Spleen (tissue), 11 donors: ENCODE measurements around the gene PAOX. TPM values are rescaled to one million over a fixed set of nuclear protein-coding genes. Genes with fewer than 3 reads are reported as not detected.

Source experiments
- DNase-seq: peaks from one replicate; pipeline ENCODE4 v3.0.0-alpha.2; 2020
- H3K27ac ChIP-seq, 8 donors: fragments of 200-600 bp; sonication (generic) in 7 of 8; 1 replicate in 4 of 8; 2 replicates in 4 of 8; pipeline versions ENCODE4 v1.5.0 to v1.8.0; 2016 to 2021; ENCODE audit warnings: inconsistent platforms in 4 of 8, mild to moderate bottlenecking in 4 of 8, moderate library complexity in 1 of 8
- H3K27me3 ChIP-seq, 7 donors: fragments of 200-600 bp; sonication (generic) in 6 of 7; replicated peaks in 1 of 7; 1 replicate in 4 of 7; 2 replicates in 3 of 7; pipeline versions ENCODE4 v1.5.0 to v1.8.0; 2016 to 2021; ENCODE audit warnings: inconsistent platforms in 3 of 7, mild to moderate bottlenecking in 1 of 7
- H3K36me3 ChIP-seq, 6 donors: fragments of 200-600 bp; sonication (generic) in 5 of 6; 1 replicate in 4 of 6; 2 replicates in 2 of 6; pipeline versions ENCODE4 v1.5.0 to v1.8.0; 2016 to 2021; ENCODE audit warnings: inconsistent platforms in 2 of 6
- H3K4me1 ChIP-seq, 6 donors: fragments of 200-600 bp; sonication (generic) in 5 of 6; 1 replicate in 3 of 6; 2 replicates in 3 of 6; pipeline versions ENCODE4 v1.5.0 to v1.8.0; 2016 to 2021; ENCODE audit warnings: inconsistent platforms in 3 of 6
- H3K4me3 ChIP-seq, 8 donors: fragments of 200-600 bp; sonication (generic) in 7 of 8; 1 replicate in 4 of 8; 2 replicates in 4 of 8; pipeline versions ENCODE4 v1.5.0 to v1.8.0; 2016 to 2021; ENCODE audit warnings: inconsistent platforms in 4 of 8, mild to moderate bottlenecking in 4 of 8, moderate library complexity in 2 of 8
- H3K9me3 ChIP-seq, 8 donors: fragments of 200-600 bp; sonication (generic) in 7 of 8; 1 replicate in 4 of 8; 2 replicates in 4 of 8; pipeline versions ENCODE4 v1.5.0 to v1.8.0; 2016 to 2021; ENCODE audit warnings: inconsistent platforms in 4 of 8
- CTCF ChIP-seq, 11 experiments: fragments of 200-600 bp in 7 of 11; fragments of 450-650 bp in 4 of 11; sonication (generic) in 4 of 11; IDR thresholded peaks in 8 of 11; conservative IDR thresholded peaks in 3 of 11; 1 replicate in 7 of 11; 2 replicates in 4 of 11; pipeline versions ENCODE4 v1.4.0 to v1.8.0; 2016 to 2021; ENCODE audit warnings: antibody characterized with exemption in 11 of 11, inconsistent platforms in 4 of 11, mild to moderate bottlenecking in 1 of 11
- POLR2A ChIP-seq, 3 donors: fragments of 450-650 bp; IDR thresholded peaks; one replicate each; pipeline ENCODE4 v1.5.1; 2017; ENCODE audit warnings: antibody characterized with exemption in 3 of 3, mild to moderate bottlenecking in 1 of 3
- POLR2AphosphoS5 ChIP-seq, 3 donors: sonication (generic); formaldehyde crosslinking; IDR thresholded peaks; one replicate each; pipeline ENCODE4 v1.5.1; 2017; ENCODE audit warnings: antibody characterized with exemption in 3 of 3
- WGBS, 5 donors: extraction: QIAGEN DNeasy Blood & Tissue Kit in 3 of 5; methylation state at CpG; one replicate each; pipeline versions ENCODE4 v1.1.5 to v1.1.7; 2013 to 2018; 5-methylcytosine and 5-hydroxymethylcytosine counted together
- intact Hi-C: fragments of 100-400 bp; cut with DNase I; formaldehyde crosslinking; loops from one replicate; pipeline ENCODE4 v1.15.0; 2023; ENCODE audit warnings: low total_unique reads
- microRNA-seq, 3 donors: library from miRNA; unstranded; fragments of <30 nt; microRNA quantifications; one replicate each; pipeline versions ENCODE4 to v1.1.0, GENCODE V29; 2019 to 2020
- polyA plus RNA-seq, 3 donors: library from polyadenylated mRNA; stranded (reverse); fragments of 200-250 nt; gene quantifications; one replicate each; pipeline ENCODE4 v1.2.1, GENCODE V29; 2013
- small RNA-seq, 4 donors: library from RNA; depleted of rRNA; stranded (forward); fragments of <200 nt; gene quantifications; one replicate each; pipeline ENCODE3, GENCODE V24; 2016
- total RNA-seq, 7 donors: library from RNA; depleted of rRNA in 3 of 7; stranded (reverse); fragments of >200 nt in 3 of 7; fragmentation: NEBNext Ultra II Directional in 4 of 7; extraction: Animal tissue kit (Norgen Biotek cat#: 25700) in 4 of 7; gene quantifications; one replicate each; pipeline versions ENCODE4 v1.1.0 to v1.2.1, GENCODE V29; 2016 to 2021
- donor health status: healthy with polysubstance abuse.
- donor health status: DM: no; HTN: no; CAD: no; lungs with moderate emphysema.
- donor health status: DM: no; HTN: no; CAD: no.
- donor health status: Bipolar disorder and iron deficiency.
- donor health status: healthy.
- donor health status: DM: no; HTN: no; CAD: no.
- donor health status: DM: yes; HTN: yes; CAD: no.

Gene PAOX
- total and polyA plus RNA-seq, 10 donors = 15.4 to 34.0 (median 21.5) TPM

GRCh38 chr10:133438711-133439273 lies 59.7 kb downstream of the PAOX start:
- Histone ChIP-seq H3K27me3 (no peaks in the 10 kb centered on the region), H3K27ac (no peak overlapping the region), H3K9me3 (peaks cover 0 to 6% (median 0%) of the 10 kb centered on the region in 8 donors), H3K36me3 (peaks cover 0 to 9% (median 0%) of the 10 kb centered on the region in 6 donors), H3K4me3 (no peak overlapping the region), H3K4me1 (peaks cover 0 to 14% (median 0%) of the 10 kb centered on the region in 6 donors)
- no peak for DNase-seq
- intact Hi-C loops = no loop called here
- TF ChIP-seq CTCF (IDR thresholded peaks at IDR 0.05 in 8 of 11, conservative IDR thresholded peaks at IDR 0.05 in 3 of 11) (peak in 3 of 11 experiments; percentile 14 to 43 (median 17)), POLR2A (IDR thresholded peaks at IDR 0.05) (no peak)
- whole genome bisulfite sequencing, 5 donors = 65 to 78% (median 75%) methylated on average over 11 of the region's 11 CpGs

GRCh38 chr10:133439517-133440461 lies 60.7 kb downstream of the PAOX start:
- WGBS, 5 donors = 88 to 95% (median 93%) methylated on average over 17 to 25 of the region's 25 CpGs
- Histone ChIP-seq H3K36me3 (peaks cover 0 to 9% (median 0%) of the 10 kb centered on the region in 6 donors), H3K4me1 (peaks cover 0 to 14% (median 0%) of the 10 kb centered on the region in 6 donors), H3K27ac (no peak overlapping the region), H3K9me3 (peaks cover 0 to 4% (median 0%) of the 10 kb centered on the region in 8 donors), H3K27me3 (no peaks in the 10 kb centered on the region), H3K4me3 (no peak overlapping the region)
- DNase-seq = peak; percentile 72
- TF ChIP-seq POLR2AphosphoS5 (IDR thresholded peaks at IDR 0.05) = no peak
- TF ChIP-seq CTCF (IDR thresholded peaks at IDR 0.05 in 8 of 11, conservative IDR thresholded peaks at IDR 0.05 in 3 of 11) = no peak
- TF ChIP-seq POLR2A (IDR thresholded peaks at IDR 0.05) = no peak
- intact Hi-C loops = no loop called here

GRCh38 chr10:133440633-133441285 lies 61.7 kb downstream of the PAOX start:
- TF ChIP-seq POLR2AphosphoS5 (IDR thresholded peaks at IDR 0.05) = no peak
- TF ChIP-seq CTCF (IDR thresholded peaks at IDR 0.05 in 8 of 11, conservative IDR thresholded peaks at IDR 0.05 in 3 of 11) = no peak
- no peak for TF ChIP-seq POLR2A (IDR thresholded peaks at IDR 0.05)
- 95 to 100% (median 97%) methylated on average over 11 to 18 of the region's 18 CpGs for WGBS, 5 donors
- Histone ChIP-seq H3K4me3 (no peak overlapping the region), H3K27ac (no peak overlapping the region), H3K9me3 (peaks cover 0 to 10% (median 3%) of the 10 kb centered on the region in 8 donors), H3K4me1 (peaks cover 0 to 14% (median 0%) of the 10 kb centered on the region in 6 donors), H3K27me3 (no peaks in the 10 kb centered on the region), H3K36me3 (peaks cover 0 to 9% (median 0%) of the 10 kb centered on the region in 6 donors)
- intact Hi-C loops = no loop called here
- DNase-seq = no peak

Small RNA genes within 50 kb of the gene (microRNA-seq; reads per million reads assigned to microRNA genes)
- 1.1 to 2.3 (median 1.8) reads per million in 3 donors for gene MIR3944

Small RNA genes within 50 kb of the gene (small RNA-seq; reads per million reads assigned to genes)
- gene AL360181.4 (0 reads per million in 4 donors), gene BANF1P2 (0 reads per million in 4 donors), gene MIR3944 (0 reads per million in 4 donors)

Other genes with a start within 250 kb of the PAOX start
- gene KNDC1, start 219.0 kb upstream of the PAOX start, total RNA-seq = 1 to 10 TPM in 5 of 7 donors, under 1 TPM in 2; 0.32 to 3.5 (median 2.5) TPM
- under 1 TPM; 0.05 to 0.43 (median 0.29) TPM for gene KNDC1, start 219.0 kb upstream of the PAOX start, polyA plus RNA-seq
- under 1 TPM in 3 of 7 donors, not detected in 4; 0.41 to 0.54 (median 0.43) TPM for gene UTF1, start 149.0 kb upstream of the PAOX start, total RNA-seq
- under 1 TPM; 0.10 to 0.23 (median 0.13) TPM for gene UTF1, start 149.0 kb upstream of the PAOX start, polyA plus RNA-seq
- gene VENTX, start 141.4 kb upstream of the PAOX start, total RNA-seq = 10 to 100 TPM in 1 of 7 donors, 1 to 10 TPM in 6; 1.7 to 10.4 (median 3.4) TPM
- 1 to 10 TPM in 2 of 3 donors, under 1 TPM in 1; 0.76 to 6.3 (median 2.9) TPM for gene VENTX, start 141.4 kb upstream of the PAOX start, polyA plus RNA-seq
- 100 to 1,000 TPM in 3 of 7 donors, 10 to 100 TPM in 4; 43.3 to 177 (median 99.1) TPM for gene ADAM8, start 102.4 kb upstream of the PAOX start, total RNA-seq
- 10 to 100 TPM; 10.1 to 27.2 (median 20.4) TPM for gene ADAM8, start 102.4 kb upstream of the PAOX start, polyA plus RNA-seq
- 10 to 100 TPM; 40.2 to 61.2 (median 51.9) TPM for gene TUBGCP2, start 70.4 kb upstream of the PAOX start, total RNA-seq
- 100 to 1,000 TPM in 2 of 3 donors, 10 to 100 TPM in 1; 85.2 to 201 (median 132) TPM for gene TUBGCP2, start 70.4 kb upstream of the PAOX start, polyA plus RNA-seq
- gene ZNF511, start 70.3 kb upstream of the PAOX start, total RNA-seq = 10 to 100 TPM; 26.3 to 33.1 (median 29.2) TPM
- gene ZNF511, start 70.3 kb upstream of the PAOX start, polyA plus RNA-seq = 10 to 100 TPM; 43.3 to 50.6 (median 44.7) TPM
- 1 to 10 TPM in 3 of 7 donors, under 1 TPM in 3, not detected in 1; 0.30 to 3.4 (median 0.94) TPM for gene CALY, start 42.4 kb upstream of the PAOX start, total RNA-seq
- gene CALY, start 42.4 kb upstream of the PAOX start, polyA plus RNA-seq = under 1 TPM; 0.04 to 0.12 (median 0.10) TPM
- gene PRAP1, start 31.9 kb upstream of the PAOX start, total RNA-seq = not detected
- gene PRAP1, start 31.9 kb upstream of the PAOX start, polyA plus RNA-seq = not detected
- 10 to 100 TPM; 25.3 to 36.5 (median 27.7) TPM for gene FUOM, start 21.2 kb upstream of the PAOX start, total RNA-seq
- 10 to 100 TPM; 43.8 to 79.6 (median 47.9) TPM for gene FUOM, start 21.2 kb upstream of the PAOX start, polyA plus RNA-seq
- 10 to 100 TPM; 29.8 to 46.2 (median 44.8) TPM for gene ECHS1, start 5.9 kb upstream of the PAOX start, total RNA-seq
- 10 to 100 TPM; 54.8 to 81.2 (median 62.7) TPM for gene ECHS1, start 5.9 kb upstream of the PAOX start, polyA plus RNA-seq
- 10 to 100 TPM; 35.4 to 82.9 (median 63.7) TPM for gene MTG1, start 14.9 kb downstream of the PAOX start, total RNA-seq
- gene MTG1, start 14.9 kb downstream of the PAOX start, polyA plus RNA-seq = 100 to 1,000 TPM in 2 of 3 donors, 10 to 100 TPM in 1; 55.1 to 122 (median 101) TPM
- gene SPRN, start 45.4 kb downstream of the PAOX start, total RNA-seq = under 1 TPM in 3 of 7 donors, not detected in 4; 0.14 to 0.22 (median 0.14) TPM
- gene SPRN, start 45.4 kb downstream of the PAOX start, polyA plus RNA-seq = under 1 TPM; 0.20 to 0.58 (median 0.41) TPM
- 1 to 10 TPM; 3.7 to 9.7 (median 5.8) TPM for gene SCART1, start 74.7 kb downstream of the PAOX start, total RNA-seq
- 1 to 10 TPM in 1 of 3 donors, under 1 TPM in 2; 0.36 to 1.2 (median 0.72) TPM for gene SCART1, start 74.7 kb downstream of the PAOX start, polyA plus RNA-seq
- 1 to 10 TPM; 1.2 to 4.0 (median 2.3) TPM for gene CYP2E1, start 148.1 kb downstream of the PAOX start, total RNA-seq
- gene CYP2E1, start 148.1 kb downstream of the PAOX start, polyA plus RNA-seq = 1 to 10 TPM in 2 of 3 donors, under 1 TPM in 1; 0.61 to 1.8 (median 1.2) TPM
- gene SYCE1, start 186.3 kb downstream of the PAOX start, total RNA-seq = 1 to 10 TPM in 2 of 7 donors, under 1 TPM in 1, not detected in 4; 0.86 to 1.9 (median 1.3) TPM
- gene SYCE1, start 186.3 kb downstream of the PAOX start, polyA plus RNA-seq = 1 to 10 TPM in 2 of 3 donors, under 1 TPM in 1; 0.24 to 3.5 (median 1.5) TPM
- gene FRG2B, start 247.5 kb downstream of the PAOX start, total RNA-seq = not detected
- not detected for gene FRG2B, start 247.5 kb downstream of the PAOX start, polyA plus RNA-seq